ENCODE measurements around the gene ICOSLG.
"Not testable (repeated sequence)": the region's sequence is repeated elsewhere in the genome, so short reads cannot be mapped to it uniquely, and the experiment has no call there.

Gene ICOSLG, protein sequence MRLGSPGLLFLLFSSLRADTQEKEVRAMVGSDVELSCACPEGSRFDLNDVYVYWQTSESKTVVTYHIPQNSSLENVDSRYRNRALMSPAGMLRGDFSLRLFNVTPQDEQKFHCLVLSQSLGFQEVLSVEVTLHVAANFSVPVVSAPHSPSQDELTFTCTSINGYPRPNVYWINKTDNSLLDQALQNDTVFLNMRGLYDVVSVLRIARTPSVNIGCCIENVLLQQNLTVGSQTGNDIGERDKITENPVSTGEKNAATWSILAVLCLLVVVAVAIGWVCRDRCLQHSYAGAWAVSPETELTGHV

DNA sequence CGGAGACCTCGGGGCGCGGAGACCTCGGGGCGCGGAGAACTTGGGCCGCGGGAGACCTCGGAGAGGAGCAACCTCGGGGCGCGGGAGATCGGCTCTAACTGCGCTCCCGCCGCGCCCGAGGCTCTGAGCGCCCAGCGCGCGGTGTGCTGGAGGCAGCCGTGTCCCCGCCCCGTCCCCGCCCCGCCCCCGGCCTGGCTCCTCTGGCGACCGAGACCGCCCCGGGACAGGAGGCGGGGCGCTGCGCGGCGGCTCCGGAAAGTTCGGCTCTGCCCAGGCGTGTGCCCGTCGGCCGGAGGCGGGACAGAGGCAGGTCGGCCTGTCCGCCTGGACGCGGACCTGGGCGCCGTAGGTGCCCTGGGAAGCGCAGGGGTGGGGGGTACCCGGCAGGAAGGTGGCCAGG, at the start of gene ICOSLG:
Gene ICOSLG, minus strand, starts transcription at position 102 of the 400 bp plus-strand sequence. CDS start 126 bp downstream, outside the sequence.
- not testable (repeated sequence) for DNase-seq

DNA sequence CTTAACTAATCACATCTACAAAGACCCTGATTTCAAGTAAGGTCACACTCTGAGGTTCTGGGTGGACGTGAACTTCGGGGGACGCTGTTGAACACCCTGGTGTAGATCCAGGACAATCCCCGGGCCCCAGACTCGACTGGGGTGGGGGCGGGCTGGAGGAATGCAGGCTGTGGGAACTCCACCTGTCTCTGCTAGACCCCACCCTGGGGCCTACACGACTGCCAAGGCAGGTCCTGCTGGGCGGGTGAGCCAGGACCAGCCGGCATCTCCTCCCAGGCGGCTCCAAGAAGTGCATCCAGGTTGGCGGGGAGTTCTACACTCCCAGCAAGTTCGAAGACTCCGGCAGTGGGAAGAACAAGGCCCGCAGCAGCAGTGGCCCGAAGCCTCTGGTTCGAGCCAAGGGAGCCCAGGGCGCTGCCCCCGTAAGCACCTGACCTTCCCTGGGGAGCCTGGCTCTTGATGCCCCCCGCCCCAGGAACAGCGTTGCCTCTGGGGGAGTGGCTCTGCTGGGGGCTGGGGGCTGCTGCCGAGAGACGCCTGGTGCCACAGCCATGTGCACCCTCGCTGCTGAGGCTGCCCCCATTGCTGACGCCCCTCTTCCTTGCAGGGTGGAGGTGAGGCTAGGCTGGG, 48.8 kb upstream of the ICOSLG start:
- DNase-seq, result no peak

DNA sequence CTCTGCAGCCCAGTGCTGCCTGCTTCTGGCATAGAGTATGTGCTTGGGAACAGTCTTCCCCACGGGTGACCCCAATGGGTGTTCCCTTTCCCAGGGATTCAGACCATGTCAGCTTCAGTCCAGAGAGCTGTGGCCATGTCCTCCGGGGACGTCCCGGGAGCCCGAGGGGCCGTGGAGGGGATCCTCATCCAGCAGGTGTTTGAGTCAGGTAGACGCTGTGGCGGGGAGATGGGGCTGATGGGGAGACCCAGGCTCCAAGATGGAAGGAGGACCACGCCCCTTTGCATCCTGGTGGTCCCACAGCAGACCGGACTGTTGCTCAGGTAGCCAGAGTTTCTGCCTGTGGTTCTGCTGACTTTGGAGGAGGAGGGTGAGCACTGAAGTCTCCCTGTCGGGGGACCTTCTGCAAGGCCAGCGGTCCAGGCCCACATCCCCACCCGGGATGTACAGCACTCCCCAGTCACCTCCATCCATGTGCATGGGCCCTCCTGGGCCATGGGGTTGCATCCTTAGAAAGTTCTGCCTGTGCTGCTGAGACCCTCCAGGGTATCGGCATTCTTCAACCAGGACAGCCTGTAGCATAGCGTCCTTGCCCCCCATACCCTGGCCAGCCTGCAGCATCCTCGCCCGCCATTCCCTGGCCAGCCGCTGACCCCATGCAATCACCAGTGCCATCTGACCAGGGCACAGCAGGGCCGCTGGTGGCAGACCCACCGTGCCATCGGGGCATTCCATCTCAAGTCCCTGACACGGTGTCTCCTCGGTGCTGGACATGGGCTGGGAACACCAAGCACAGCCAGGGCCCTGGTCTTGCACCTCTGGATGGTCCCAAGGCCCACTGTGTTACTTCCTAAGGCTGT, 47.7 kb upstream of the ICOSLG start:
- no peak for DNase-seq

DNA sequence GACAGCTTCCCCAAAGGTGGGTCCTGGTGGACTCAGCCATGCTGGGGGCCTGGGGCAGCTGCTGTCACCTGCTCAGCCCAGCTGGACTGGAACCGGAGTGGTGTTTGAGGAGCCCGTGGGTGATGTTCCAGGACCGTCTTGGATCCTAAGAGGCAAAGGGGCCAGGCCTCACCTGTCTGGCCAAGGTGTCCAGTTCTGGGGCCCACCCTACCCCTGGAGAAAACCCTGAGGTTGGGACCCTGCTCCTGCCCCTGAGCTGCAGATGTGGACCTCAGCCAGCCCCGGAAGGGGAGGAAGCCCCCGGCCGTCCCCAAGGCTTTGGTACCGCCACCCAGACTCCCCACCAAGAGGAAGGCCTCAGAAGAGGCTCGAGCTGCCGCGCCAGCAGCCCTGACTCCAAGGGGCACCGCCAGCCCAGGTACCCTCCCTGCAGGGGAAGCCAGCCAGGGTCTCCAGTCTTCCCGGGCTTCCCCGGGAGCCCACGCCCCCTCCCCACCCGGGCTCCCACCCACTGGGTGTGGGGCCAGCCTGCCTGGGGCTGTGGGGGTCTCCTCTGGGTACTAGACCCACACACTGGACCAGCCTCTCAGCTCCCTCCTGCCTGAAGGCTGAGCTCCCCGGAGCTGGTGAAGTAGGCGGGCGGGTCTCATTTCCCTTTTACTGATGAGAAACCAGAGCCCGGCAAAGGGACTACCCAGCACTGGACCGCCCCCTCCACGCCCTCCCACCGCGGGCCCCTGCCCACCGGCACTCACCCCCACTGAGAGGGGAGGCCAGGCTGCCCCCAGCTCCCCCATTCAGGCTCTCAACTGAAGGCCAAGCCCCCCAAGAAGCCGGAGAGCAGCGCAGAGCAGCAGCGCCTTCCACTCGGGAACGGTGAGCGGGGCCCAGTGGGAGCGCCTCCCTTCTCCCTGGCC, 46.2 kb upstream of the ICOSLG start:
- no peak for DNase-seq

DNA sequence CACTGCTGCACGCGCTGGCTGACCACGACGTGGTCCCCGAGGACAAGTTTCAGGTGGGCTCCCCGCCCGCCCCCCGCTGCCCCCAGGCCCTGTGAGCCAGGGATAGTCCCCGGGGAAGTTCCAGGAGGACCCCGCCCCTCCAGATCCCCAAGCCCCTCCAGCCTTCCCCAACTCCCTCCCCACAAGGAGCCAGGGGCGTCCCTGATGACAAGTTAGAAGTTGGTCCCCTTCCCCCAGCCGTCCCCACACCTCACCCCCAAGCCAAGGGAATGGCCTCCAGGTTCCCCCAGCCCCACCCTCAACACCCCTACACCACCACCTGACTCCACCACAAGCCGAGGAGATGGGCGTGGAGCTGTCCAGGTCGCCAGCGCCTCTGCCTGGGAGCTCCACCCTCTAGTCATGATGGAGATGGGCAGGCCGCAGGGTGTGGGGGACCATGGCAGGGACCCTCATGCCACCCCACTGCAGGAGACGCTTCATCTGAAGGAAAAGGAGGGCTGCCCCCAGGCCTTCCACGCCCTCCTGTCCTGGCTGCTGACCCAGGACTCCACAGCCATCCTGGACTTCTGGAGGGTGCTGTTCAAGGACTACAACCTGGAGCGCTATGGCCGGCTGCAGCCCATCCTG, 45.5 kb upstream of the ICOSLG start:
- no peak for DNase-seq

DNA sequence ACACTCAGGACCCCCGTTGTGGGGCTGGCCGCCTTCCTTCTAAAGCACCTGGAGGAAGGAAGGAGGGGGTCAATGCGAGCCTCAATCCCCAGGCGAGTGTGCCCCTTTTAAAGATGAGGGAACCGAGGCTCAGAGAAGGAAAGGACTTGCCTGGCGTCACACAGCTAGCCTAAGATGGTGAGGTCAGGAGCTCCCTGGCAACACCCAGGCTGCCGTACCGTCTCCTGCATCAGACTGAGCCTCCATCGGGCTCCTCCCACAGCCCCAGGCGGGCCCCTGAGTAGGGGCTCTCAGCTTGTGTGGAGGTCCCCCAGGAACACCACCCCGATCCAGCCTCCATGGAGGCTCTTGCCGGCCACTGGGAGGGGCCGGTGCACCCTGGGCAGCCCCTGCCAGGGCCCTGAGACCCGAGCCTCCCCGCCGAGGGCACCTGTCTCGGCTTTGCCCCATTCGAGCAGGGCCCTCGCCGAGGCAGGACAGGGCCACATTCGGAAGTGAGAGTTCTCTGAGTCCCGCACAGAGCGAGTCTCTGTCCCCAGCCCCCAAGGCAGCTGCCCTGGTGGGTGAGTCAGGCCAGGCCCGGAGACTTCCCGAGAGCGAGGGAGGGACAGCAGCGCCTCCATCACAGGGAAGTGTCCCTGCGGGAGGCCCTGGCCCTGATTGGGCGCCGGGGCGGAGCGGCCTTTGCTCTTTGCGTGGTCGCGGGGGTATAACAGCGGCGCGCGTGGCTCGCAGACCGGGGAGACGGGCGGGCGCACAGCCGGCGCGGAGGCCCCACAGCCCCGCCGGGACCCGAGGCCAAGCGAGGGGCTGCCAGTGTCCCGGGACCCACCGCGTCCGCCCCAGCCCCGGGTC, 44.6 kb upstream of the ICOSLG start, which contains the start of gene AIRE:
Gene AIRE, plus strand, starts transcription at position 739 of the 855 bp plus-strand sequence. CDS start 131 bp downstream, outside the sequence.
- DNase-seq, result no peak

DNA sequence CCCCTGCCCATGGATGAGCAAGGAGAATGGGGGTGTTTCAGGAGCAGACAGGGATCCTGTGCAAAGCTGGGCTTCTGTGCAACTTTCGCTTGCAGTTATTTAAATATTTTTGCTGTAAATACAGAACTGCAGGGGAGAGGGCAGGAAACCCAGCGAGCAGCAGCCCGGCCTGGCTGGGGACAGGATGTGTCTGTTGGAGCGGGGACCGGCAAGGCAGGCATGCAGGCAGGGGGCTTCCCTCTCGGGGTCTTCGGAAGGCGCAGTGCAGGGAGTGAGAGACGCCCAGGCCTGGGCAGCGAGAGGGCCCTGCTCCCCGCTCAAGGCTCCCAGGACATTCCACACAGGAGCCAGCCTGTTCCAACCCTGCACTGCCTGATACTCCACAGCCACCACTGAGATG, 43.2 kb upstream of the ICOSLG start:
- no peak for DNase-seq

DNA sequence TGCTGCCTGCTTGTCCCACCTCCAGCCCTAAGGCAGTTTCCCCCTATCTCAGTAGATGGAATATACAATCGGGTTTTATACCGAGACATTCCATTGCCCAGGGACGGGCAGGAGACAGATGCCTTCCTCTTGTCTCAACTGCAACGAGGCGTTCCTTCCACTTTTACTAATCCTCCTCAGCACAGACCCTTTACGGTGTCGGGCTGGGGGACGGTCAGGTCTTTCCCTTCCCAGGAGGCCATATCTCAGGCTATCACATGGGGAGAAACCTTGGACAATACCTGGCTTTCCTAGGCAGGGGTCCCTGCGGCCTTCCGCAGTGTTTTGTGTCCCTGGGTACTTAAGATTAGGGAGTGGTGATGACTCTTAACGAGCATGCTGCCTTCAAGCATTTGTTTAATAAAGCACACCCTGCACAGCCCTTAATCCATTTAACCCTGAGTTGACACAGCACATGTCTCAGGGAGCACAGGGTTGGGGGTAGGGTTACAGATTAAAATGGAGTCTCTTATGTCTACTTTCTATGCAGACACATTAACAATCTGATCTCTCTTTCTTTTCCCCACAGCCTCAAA, 42.6 kb upstream of the ICOSLG start:
- not testable (repeated sequence) for DNase-seq

DNA sequence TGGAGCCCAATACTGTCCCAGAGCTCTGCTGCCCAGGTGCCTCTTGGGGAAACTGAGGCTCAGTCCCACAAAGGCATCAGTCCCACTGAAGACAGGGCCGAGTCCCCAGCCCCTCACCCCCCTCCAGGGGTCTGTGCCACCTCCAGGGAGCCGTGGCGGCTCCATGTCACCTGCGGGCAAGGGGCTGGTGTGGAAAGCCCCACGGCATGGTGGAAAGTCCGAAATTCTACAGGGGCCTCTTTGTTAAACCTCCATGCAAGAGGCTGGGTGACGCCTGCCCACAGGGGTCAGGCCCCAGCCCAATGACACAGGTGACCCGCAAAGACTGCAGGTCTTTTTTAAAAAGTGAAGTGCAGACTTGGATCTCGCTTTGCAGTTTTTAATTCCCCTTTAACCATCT, 41.6 kb upstream of the ICOSLG start:
- no peak for DNase-seq

DNA sequence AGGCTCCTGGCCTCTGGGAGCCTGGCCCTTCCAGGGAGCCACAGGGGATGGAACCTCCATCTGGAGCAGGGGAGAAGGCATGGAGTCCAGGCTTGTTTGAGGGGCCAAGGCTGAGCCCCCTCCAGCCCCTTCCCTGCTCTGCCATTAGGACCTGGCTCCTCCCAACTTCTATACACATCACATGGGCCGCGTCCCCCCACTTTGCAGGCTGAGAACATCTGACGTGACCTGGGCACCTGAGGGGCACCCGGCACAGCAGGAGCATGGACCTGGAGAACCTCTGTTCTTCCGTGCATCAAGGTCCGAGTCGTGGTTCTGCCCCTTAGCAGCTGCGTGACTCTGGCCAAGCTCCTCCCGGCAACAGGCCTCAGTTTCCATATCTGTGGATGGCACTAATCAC, 41.1 kb upstream of the ICOSLG start:
- no peak for DNase-seq

DNA sequence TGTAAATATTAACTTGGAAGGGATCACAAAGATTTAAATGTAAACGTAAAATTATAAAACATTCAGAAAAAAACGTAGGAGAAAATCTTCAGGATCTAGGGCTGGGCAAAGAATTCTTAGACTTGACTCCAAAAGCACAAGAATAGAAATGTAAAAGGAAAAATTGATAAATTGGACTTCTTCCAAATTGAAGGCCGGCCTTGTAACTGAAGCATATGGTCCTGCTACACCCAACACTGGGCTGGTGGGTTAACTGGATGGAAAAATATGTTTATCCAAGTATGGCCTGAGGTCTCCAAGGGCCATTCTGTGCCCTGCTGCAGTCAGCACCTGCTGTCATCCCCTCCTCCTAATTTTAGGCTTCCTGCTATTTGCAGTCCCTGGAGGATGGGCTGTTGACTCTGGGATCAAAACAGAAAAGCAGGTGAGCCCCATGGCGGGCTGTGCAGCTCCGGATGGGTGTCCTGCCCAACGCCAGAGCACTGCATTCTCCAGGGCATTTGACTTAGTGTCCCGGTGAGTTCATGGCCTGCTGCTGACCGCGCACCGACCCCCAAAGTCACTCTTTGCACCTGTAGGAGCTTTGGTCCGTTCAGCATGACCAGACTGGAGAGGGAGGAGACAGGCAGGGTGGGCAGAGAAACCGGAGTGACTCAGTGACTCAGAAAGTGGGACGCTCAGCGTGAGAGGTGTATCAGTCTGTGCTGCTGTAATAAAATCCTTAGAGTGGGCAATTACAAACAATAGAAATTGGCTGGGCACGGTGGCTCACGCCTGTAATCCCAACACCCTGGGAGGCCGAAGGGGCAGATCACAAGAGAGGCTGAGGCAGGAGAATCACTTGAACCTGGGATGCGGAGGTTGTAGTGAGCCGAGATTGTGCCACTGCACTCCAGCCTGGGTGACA, 38.9 kb upstream of the ICOSLG start:
- DNase-seq, result no peak

DNA sequence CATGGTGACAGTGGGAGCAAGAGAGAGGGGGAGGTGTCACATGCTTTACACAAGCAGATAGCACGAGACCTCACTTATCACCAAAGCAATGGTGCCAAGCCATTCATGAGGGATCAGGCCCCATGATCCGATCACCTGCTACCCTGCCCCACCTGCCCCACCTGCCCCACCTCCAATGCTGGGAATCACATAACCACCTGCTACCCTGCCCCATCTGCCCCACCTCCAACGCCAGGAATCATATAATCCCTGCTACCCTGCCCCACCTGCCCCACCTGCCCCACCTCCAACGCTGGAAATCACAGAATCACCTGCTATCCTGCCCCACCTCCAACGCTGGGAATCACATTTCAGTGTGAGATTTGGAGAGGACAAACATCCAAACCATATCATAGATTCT, 34.3 kb upstream of the ICOSLG start:
- no peak for DNase-seq

DNA sequence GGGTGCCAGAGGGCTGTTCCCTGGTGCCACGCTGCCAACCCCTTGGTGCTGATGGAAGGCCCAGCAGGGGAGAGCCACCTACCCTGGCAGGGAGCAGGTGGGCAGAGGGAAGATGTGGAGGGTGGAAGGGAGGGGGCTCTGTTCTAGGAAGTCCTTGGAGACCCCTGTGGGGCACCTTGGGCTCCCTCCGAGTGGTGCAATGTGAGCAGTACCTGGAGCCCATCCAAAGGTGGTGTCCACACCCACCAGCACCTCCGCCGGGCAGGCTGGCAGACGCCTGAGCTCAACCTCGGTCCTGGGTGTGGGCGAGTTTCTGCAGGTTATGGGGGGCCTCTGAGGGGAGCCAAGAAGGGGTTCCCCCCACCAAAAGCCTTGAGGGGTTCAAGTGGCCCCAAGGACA, 32.3 kb upstream of the ICOSLG start:
- no peak for DNase-seq

DNA sequence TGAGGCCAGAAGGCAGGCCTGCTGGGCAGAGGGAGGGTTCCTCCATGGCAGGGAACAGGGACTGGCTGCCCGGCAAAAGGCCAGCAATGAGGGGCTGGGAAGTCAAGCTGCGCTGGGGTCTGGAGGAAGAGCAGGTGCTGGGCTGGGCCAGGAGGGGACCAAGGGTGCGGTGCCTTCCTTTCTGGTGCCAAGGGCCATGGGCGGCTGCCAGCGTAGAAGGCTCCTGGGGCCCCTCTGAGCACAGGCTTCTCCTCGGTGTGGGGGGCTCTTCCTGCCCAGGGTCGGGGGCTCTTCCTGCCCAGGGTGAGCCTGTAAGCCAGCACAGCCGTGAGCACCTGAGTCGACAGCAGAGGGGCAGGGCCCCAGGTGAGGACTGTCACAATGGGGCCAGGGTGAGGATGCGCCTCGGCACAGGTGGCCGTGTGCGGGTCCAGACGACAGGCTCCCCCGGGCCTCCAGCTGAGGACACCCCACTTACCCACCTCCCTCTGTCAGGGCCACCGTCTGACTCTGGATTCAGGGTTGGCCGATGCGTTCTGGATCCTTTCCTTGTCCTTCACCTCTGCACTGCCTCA, 31.6 kb upstream of the ICOSLG start:
- no peak for DNase-seq

DNA sequence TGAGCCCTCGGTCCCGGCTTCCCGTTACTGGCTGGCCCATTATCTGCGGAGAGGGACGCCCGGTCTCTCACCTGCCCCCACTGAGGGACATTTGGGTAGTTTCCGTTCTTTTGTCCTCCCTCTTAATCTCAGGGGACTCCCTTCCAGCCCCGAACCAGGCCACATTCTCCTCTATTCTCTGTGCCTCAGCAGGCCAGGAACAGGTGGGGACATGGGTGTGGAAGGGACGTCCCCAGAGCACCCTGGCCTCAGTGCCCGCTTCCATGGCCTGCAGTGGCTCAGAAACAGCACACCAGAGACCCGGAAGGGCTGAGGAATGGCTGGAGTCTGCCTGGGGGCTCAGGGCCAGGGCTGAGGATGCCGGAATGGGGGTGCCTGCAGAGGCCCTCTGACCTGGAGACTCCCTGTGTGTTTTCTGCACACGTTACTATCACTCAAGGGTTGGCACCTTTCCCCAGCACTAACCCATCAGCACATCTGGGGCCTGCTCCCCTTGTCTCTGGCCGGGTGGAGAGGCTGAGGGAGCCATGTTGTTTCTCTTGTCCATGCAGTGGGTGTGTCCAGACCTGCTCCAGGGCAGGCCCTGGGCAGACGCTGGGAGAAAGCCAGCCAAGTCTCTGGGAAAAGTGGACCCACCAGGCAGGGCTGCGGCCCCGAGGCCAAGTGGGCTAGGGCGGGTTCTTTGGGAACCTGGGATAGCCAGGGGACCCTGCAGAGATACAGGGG, 31.0 kb upstream of the ICOSLG start:
- DNase-seq, result no peak

DNA sequence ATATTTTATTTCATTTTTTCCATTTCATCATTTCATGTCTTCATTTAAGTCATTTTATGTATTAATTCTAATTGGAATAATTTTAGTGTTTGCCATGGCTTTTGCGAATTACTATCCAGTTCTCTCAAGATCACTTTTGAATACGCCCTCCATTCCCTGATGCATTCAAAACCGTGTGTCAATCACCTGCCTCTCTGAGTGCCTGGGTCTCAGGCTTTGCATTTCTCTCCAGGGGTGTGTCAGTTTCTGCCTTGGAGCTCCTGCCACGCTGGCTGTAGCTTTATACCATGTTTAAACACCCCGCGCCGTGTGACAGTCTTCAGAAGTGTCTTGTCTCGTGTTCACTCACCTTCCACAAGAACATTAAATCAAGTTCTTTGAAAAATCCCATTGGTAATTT, 28.3 kb upstream of the ICOSLG start:
- no peak for DNase-seq

DNA sequence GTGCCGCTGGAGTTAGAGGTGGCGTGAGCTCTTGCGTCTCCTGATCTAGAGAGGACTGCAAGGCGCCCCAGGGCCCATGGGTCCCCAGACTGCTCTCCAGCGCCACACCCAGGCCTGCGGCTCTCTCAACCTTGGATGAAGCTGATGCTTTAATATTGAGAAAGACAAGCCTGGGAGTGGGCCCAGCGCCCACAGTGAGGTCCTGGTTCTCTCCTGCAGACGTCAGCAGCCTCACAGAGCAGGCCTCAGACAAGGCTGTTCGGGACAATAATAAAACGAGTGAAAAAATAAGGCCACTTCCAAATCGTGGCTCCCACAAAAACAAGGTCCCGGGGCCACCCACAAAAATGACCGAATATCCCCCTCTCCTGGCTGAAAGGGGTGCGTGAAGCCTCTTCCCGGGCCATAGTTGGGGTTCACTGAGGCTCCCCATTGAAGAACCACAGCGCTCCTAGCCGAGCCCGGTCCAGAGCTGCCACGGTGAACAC, 27.0 kb upstream of the ICOSLG start:
- peak; percentile 13 for DNase-seq

DNA sequence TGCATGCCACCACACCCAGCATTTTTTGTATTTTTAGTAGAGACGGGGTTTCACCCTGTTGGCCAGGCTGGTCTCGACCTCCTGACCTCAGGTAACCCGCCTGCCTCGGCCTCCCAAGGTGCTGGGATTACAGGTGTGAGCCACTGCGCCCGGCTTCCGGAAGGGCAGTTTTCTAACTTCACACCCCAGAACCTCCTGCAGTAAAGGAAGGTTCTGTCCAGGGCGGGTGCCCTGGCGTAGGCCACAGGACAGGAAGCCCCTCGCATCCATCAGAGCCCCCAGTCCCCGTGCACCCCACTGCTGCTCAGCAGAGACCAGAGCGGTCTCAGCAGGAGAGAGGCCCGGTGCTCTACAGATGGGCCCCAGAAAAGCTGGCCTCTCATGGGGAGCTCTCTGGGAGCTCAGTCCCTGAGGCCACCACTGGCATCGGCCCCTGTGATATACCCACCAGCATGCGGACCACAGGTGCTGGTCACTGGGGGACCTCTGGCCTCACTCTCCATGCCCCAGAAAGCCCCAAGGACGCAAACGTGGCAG, 25.1 kb upstream of the ICOSLG start:
- DNase-seq, result no peak
